Body of pancreas (tissue), 4 donors: ENCODE data around the gene MAP3K20. TPM values are rescaled to one million over a fixed set of nuclear protein-coding genes. Genes with fewer than 3 reads are reported as not detected.
A peak's percentile ranks its signal among the peaks of the same experiment; 100 is the strongest.
"Not testable (repeated sequence)": the region's sequence is repeated elsewhere in the genome, so short reads cannot be mapped to it uniquely, and the experiment has no call there.

ENCODE experiments used
- ATAC-seq: fragments of 150-250 bp; one replicate; pipeline ENCODE4 v1.9.1; 2016
- DNase-seq, 4 donors: peaks; one replicate each; pipeline ENCODE4 v3.0.0-alpha.2; 2019
- H3K27ac ChIP-seq, 4 donors: fragments of 200-600 bp; sonication (generic); 1 replicate in 3 of 4; 2 replicates in 1 of 4; pipeline versions ENCODE4 v1.5.1 to v1.6.1; 2016 to 2019; ENCODE audit warnings: mild to moderate bottlenecking in 1 of 4, mixed read lengths in 1 of 4, moderate library complexity in 1 of 4
- H3K27me3 ChIP-seq, 2 donors: fragments of 200-600 bp; sonication (generic); one replicate each; pipeline ENCODE4 v1.6.0; 2016; ENCODE audit warnings: mild to moderate bottlenecking in 1 of 2
- H3K36me3 ChIP-seq, 2 donors: fragments of 200-600 bp; sonication (generic); replicated peaks in 1 of 2; 2 replicates each; pipeline ENCODE4 v1.5.1; 2016; ENCODE audit warnings: low read depth in 2 of 2; ENCODE audit not compliant: insufficient read depth in 1 of 2
- H3K4me1 ChIP-seq: fragments of 200-600 bp; sonication (generic); one replicate; pipeline ENCODE4 v1.6.0; 2016
- H3K4me3 ChIP-seq, 2 donors: fragments of 200-600 bp; sonication (generic); 1 replicate in 1 of 2; 2 replicates in 1 of 2; pipeline ENCODE4 v1.5.1; 2016 to 2019
- H3K9me3 ChIP-seq, 3 donors: fragments of 200-600 bp; sonication (generic); 1 replicate in 2 of 3; 2 replicates in 1 of 3; pipeline ENCODE4 v1.5.1; 2016
- POLR2A ChIP-seq, 3 donors: fragments of 450-650 bp; IDR thresholded peaks; one replicate each; pipeline ENCODE4 v1.6.1; 2016; ENCODE audit warnings: antibody characterized with exemption in 3 of 3, mild to moderate bottlenecking in 2 of 3
- WGBS, 2 donors: methylation state at CpG; one replicate each; pipeline ENCODE4 v1.1.5; 2017; 5-methylcytosine and 5-hydroxymethylcytosine counted together
- intact Hi-C: fragments of 100-400 bp; cut with DNase I; formaldehyde crosslinking; loops from one replicate; pipeline ENCODE4 v1.15.1; 2023
- total RNA-seq, 2 donors: library from RNA; depleted of rRNA; stranded (reverse); fragments of >200 nt; gene quantifications; one replicate each; pipeline ENCODE4 v1.1.0, GENCODE V29; 2016
- TF ChIP-seq, protein P1 (sequence below), 7 experiments: fragments of 450-650 bp in 4 of 7; fragments of 200-600 bp in 3 of 7; sonication (generic) in 3 of 7; IDR thresholded peaks; one replicate each; pipeline ENCODE4 v1.5.1; 2016 to 2019; ENCODE audit warnings: antibody characterized with exemption in 7 of 7

Gene MAP3K20
- total RNA-seq, 2 donors from 2014 or later = 11.5 to 18.7 TPM

GRCh38 chr2:173160618-173161017 lies 85.0 kb downstream of the MAP3K20 start:
- intact Hi-C loops = no loop called here
- TF ChIP-seq, protein P1, sequence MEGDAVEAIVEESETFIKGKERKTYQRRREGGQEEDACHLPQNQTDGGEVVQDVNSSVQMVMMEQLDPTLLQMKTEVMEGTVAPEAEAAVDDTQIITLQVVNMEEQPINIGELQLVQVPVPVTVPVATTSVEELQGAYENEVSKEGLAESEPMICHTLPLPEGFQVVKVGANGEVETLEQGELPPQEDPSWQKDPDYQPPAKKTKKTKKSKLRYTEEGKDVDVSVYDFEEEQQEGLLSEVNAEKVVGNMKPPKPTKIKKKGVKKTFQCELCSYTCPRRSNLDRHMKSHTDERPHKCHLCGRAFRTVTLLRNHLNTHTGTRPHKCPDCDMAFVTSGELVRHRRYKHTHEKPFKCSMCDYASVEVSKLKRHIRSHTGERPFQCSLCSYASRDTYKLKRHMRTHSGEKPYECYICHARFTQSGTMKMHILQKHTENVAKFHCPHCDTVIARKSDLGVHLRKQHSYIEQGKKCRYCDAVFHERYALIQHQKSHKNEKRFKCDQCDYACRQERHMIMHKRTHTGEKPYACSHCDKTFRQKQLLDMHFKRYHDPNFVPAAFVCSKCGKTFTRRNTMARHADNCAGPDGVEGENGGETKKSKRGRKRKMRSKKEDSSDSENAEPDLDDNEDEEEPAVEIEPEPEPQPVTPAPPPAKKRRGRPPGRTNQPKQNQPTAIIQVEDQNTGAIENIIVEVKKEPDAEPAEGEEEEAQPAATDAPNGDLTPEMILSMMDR (IDR thresholded peaks at IDR 0.05) = no peak
- no peak for TF ChIP-seq POLR2A (IDR thresholded peaks at IDR 0.05)
- WGBS, 2 donors = 47 to 53% methylated on average over 4 of the region's 4 CpGs
- no peaks in the 10 kb centered on the region for H3K9me3 ChIP-seq
- DNase-seq (no peak), ATAC-seq (no peak)
- H3K36me3 ChIP-seq = no peaks in the 10 kb centered on the region
- no peak overlapping the region for H3K4me3 ChIP-seq
- H3K27ac ChIP-seq = peak overlapping the region in 2 of 4 donors; percentile 45 to 65
- peaks cover 20% of the 10 kb centered on the region for H3K4me1 ChIP-seq
- H3K27me3 ChIP-seq = no peaks in the 10 kb centered on the region

DNA sequence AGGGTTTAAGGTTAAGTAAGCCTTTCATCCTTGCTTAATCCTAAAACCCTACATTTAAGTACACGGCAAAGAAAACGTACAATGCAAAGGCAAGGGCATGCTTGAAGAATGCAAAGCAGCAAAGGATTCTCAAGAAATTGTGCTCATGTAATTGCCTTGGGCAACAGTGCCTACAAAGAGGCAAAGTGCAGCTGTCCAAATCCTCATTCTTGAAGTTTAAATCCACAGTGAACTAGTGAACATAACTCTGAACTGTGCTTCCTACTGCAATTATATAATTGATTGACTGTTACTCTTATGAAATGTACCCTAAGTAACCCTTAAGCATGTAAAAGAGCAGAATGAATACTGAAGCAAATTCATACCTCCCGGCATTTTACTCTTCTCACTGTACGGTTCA lies 85.4 kb downstream of the MAP3K20 start:
- ATAC-seq (no peak), DNase-seq (no peak)
- Histone ChIP-seq H3K9me3 (no peaks in the 10 kb centered on the region), H3K4me1 (peaks cover 20% of the 10 kb centered on the region), H3K36me3 (no peaks in the 10 kb centered on the region), H3K4me3 (no peak overlapping the region), H3K27me3 (no peaks in the 10 kb centered on the region), H3K27ac (peak overlapping the region in 1 of 4 donors; percentile 45)
- intact Hi-C loops = no loop called here
- no peak for TF ChIP-seq POLR2A (IDR thresholded peaks at IDR 0.05)
- TF ChIP-seq, protein P1 (IDR thresholded peaks at IDR 0.05) = no peak
- WGBS, 2 donors = 84 to 91% methylated on average over 4 of the region's 4 CpGs

- WGBS, 2 donors = 86 to 93% methylated on average over 6 of the region's 6 CpGs
- Histone ChIP-seq H3K4me1 (peaks cover 20% of the 10 kb centered on the region), H3K4me3 (no peak overlapping the region), H3K27ac (no peak overlapping the region), H3K9me3 (no peaks in the 10 kb centered on the region), H3K27me3 (no peaks in the 10 kb centered on the region), H3K36me3 (no peaks in the 10 kb centered on the region)
- TF ChIP-seq, protein P1 (IDR thresholded peaks at IDR 0.05) = no peak
- TF ChIP-seq POLR2A (IDR thresholded peaks at IDR 0.05) = no peak
- DNase-seq (no peak), ATAC-seq (no peak)
- intact Hi-C loops = no loop called here
Measured at GRCh38 chr2:173161507-173161906, 85.9 kb downstream of the MAP3K20 start.

GRCh38 chr2:173163357-173163756 lies 87.7 kb downstream of the MAP3K20 start:
- ATAC-seq, intact Hi-C loops, DNase-seq, H3K9me3 ChIP-seq, H3K36me3 ChIP-seq, H3K4me3 ChIP-seq, H3K27me3 ChIP-seq, H3K27ac ChIP-seq: not testable (repeated sequence)
- WGBS, 2 donors = 91 to 100% methylated on average over 1 of the region's 1 CpG
- peaks cover 27% of the 10 kb centered on the region for H3K4me1 ChIP-seq

DNA sequence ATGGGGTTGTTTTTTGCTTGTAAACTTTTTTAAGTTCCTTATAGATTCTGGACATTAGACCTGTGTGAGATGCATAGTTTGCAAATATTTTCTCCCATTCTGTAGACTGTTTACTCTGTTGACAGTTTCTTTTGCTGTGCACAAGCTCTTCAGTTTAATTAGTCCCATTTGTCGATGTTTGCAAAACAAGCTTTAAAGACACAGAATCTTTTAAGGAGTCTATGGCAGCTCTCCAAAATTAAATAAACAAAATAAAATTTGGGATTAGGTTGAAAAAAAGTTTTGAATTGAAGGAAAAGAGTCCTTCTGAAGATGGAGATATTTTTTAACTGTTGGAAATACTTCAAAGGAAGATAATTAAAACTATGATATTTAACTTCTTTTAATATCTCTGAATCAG lies 88.8 kb downstream of the MAP3K20 start:
- DNase-seq (no peak), ATAC-seq (no peak)
- WGBS, 2 donors = 40 to 61% methylated on average over 1 of the region's 1 CpG
- no peak overlapping the region for H3K27ac ChIP-seq
- H3K36me3 ChIP-seq = no peaks in the 10 kb centered on the region
- H3K4me3 ChIP-seq = no peak overlapping the region
- peaks cover 25% of the 10 kb centered on the region for H3K4me1 ChIP-seq
- H3K9me3 ChIP-seq = no peaks in the 10 kb centered on the region
- intact Hi-C loops = no loop called here
- H3K27me3 ChIP-seq = no peaks in the 10 kb centered on the region
- TF ChIP-seq, protein P1 (IDR thresholded peaks at IDR 0.05) = no peak
- TF ChIP-seq POLR2A (IDR thresholded peaks at IDR 0.05) = no peak
